Stomach (tissue), 4 donors: Measurements from ENCODE around the gene KIAA1958.

Source experiments
- CTCF ChIP-seq, 7 experiments: fragments of 450-650 bp in 4 of 7; fragments of 200-600 bp in 3 of 7; sonication (generic) in 3 of 7; IDR thresholded peaks; one replicate each; pipeline ENCODE4 v1.5.1; 2016 to 2019; ENCODE audit warnings: antibody characterized with exemption in 7 of 7, control low read depth in 2 of 7, mild to moderate bottlenecking in 1 of 7
- POLR2A ChIP-seq, 4 donors: fragments of 450-650 bp; IDR thresholded peaks; one replicate each; pipeline ENCODE4 v1.6.1; 2016; ENCODE audit warnings: antibody characterized with exemption in 4 of 4, control low read depth in 2 of 4, mild to moderate bottlenecking in 1 of 4, moderate library complexity in 1 of 4
- POLR2AphosphoS5 ChIP-seq, 3 donors: sonication (generic); formaldehyde crosslinking; IDR thresholded peaks; one replicate each; pipeline ENCODE4 v1.6.1; 2016; ENCODE audit warnings: antibody characterized with exemption in 3 of 3

DNA sequence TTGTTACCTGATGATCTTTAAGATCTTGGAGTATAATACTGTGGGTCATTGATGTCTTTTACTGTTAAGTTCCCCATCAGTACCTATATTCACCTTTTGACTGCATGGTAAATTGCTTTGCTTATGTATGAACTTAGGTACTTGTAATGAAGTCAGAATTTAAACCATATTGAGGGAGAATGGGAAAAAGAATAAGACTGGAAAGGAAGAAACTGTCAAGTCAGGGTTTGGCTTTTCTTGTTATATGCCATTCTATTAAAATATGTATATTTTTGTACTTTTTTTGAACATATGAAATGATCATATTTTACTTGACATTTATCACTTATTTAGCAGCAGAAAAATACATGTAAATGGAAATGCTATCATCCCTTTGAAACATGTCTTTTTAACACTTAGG is 58.6 kb downstream of the KIAA1958 start:
- TF ChIP-seq CTCF (IDR thresholded peaks at IDR 0.05), result no peak
- no peak for TF ChIP-seq POLR2A (IDR thresholded peaks at IDR 0.05)
- TF ChIP-seq POLR2AphosphoS5 (IDR thresholded peaks at IDR 0.05), result no peak
